ENCODE results near the gene SEMA3D.

GRCh38 chr7:85103962-85104361, 82.9 kb downstream of the SEMA3D start:
- TF ChIP-seq, protein P1, sequence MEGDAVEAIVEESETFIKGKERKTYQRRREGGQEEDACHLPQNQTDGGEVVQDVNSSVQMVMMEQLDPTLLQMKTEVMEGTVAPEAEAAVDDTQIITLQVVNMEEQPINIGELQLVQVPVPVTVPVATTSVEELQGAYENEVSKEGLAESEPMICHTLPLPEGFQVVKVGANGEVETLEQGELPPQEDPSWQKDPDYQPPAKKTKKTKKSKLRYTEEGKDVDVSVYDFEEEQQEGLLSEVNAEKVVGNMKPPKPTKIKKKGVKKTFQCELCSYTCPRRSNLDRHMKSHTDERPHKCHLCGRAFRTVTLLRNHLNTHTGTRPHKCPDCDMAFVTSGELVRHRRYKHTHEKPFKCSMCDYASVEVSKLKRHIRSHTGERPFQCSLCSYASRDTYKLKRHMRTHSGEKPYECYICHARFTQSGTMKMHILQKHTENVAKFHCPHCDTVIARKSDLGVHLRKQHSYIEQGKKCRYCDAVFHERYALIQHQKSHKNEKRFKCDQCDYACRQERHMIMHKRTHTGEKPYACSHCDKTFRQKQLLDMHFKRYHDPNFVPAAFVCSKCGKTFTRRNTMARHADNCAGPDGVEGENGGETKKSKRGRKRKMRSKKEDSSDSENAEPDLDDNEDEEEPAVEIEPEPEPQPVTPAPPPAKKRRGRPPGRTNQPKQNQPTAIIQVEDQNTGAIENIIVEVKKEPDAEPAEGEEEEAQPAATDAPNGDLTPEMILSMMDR (conservative IDR thresholded peaks at IDR 0.05), result no peak
- no peak for TF ChIP-seq EZH2 (IDR thresholded peaks at IDR 0.05; ENCODE audit: low read depth)
